GM18870 (cell line): ENCODE results near the gene OCSTAMP.

Experiments
- ATAC-seq: cut with Tn5 transposase; IDR thresholded peaks from one replicate; pipeline ENCODE4 v1.9.1; 2021; ENCODE audit warnings: moderate library complexity; ENCODE audit not compliant: unreplicated experiment

Gene OCSTAMP

GRCh38 chr20:46550461-46550860 is at the start of gene OCSTAMP:
Gene OCSTAMP (minus strand): TSS chr20:46550654. CDS start chr20:46550560, 94 bp downstream.
- ATAC-seq: no peak

GRCh38 chr20:46599227-46599987 is 49.0 kb upstream of the OCSTAMP start:
- no peak for ATAC-seq

GRCh38 chr20:46595933-46596332 is 45.5 kb upstream of the OCSTAMP start:
- ATAC-seq: no peak

GRCh38 chr20:46594725-46595124 is 44.3 kb upstream of the OCSTAMP start:
- ATAC-seq: no peak

GRCh38 chr20:46592580-46593362 is 42.3 kb upstream of the OCSTAMP start:
- ATAC-seq: no peak

GRCh38 chr20:46590443-46590842 is 40.0 kb upstream of the OCSTAMP start:
- no peak for ATAC-seq

- ATAC-seq: no peak
Measured at GRCh38 chr20:46588532-46589511, 38.4 kb upstream of the OCSTAMP start.

GRCh38 chr20:46587986-46588385 is 37.5 kb upstream of the OCSTAMP start:
- no peak for ATAC-seq

- no peak for ATAC-seq
Measured at GRCh38 chr20:46586724-46587123, 36.3 kb upstream of the OCSTAMP start.

GRCh38 chr20:46584508-46584907 is 34.1 kb upstream of the OCSTAMP start:
- ATAC-seq: no peak

- ATAC-seq: no peak
Measured at GRCh38 chr20:46583411-46584214, 33.2 kb upstream of the OCSTAMP start.

- no peak for ATAC-seq
Measured at GRCh38 chr20:46582648-46583047, 32.2 kb upstream of the OCSTAMP start.

- no peak for ATAC-seq
Measured at GRCh38 chr20:46581391-46581790, 30.9 kb upstream of the OCSTAMP start.

- no peak for ATAC-seq
Measured at GRCh38 chr20:46580613-46581205, 30.3 kb upstream of the OCSTAMP start.

- ATAC-seq: no peak
Measured at GRCh38 chr20:46578745-46579144, 28.3 kb upstream of the OCSTAMP start.

GRCh38 chr20:46576774-46577395 is 26.4 kb upstream of the OCSTAMP start:
- no peak for ATAC-seq

- ATAC-seq: no peak
Measured at GRCh38 chr20:46575937-46576461, 25.5 kb upstream of the OCSTAMP start.

GRCh38 chr20:46575394-46575793 is 24.9 kb upstream of the OCSTAMP start:
- no peak for ATAC-seq
